ENCODE measurements around the gene NDUFAF8. TPM values are rescaled to one million over a fixed set of nuclear protein-coding genes. Genes with fewer than 3 reads are reported as not detected.

Gene NDUFAF8
- total RNA-seq, 6 experiments from 2014 or later: 15.7 to 35.9 (median 23.3) TPM

DNA sequence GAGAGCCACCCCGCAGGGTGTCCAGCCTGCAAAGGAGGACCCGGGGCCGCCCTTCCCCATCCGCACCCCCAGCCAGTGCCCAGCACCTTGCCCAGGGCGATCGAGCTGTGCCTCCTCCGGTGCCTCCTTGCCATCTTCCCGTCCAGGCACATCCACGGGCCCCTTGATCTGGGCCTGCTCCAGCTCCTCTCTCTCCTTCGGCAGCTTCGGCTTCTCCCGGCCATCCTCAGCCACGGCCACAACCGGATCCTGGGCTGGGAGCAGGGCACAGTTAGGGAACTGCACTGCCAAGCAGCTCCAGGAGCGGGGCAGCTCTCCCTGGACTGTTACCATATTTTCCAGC is 13.8 kb downstream of the NDUFAF8 start:
- no peak for DNase-seq
- no peaks in the 10 kb centered on the region for H3K9me3 ChIP-seq
- no peak overlapping the region for H3K27ac ChIP-seq
- intact Hi-C loops (cut with DNase I): loop anchor here (5.0 to 10.0 kb wide), 2 partner anchors 222 to 229 kb away; no protein-coding TSS in a partner anchor
- H3K4me1 ChIP-seq: peaks cover 0 to 22% (median 0%) of the 10 kb centered on the region in 4 donors
- ATAC-seq: no peak
- TF ChIP-seq POLR2A (IDR thresholded peaks at IDR 0.05): no peak
- TF ChIP-seq, protein P1, sequence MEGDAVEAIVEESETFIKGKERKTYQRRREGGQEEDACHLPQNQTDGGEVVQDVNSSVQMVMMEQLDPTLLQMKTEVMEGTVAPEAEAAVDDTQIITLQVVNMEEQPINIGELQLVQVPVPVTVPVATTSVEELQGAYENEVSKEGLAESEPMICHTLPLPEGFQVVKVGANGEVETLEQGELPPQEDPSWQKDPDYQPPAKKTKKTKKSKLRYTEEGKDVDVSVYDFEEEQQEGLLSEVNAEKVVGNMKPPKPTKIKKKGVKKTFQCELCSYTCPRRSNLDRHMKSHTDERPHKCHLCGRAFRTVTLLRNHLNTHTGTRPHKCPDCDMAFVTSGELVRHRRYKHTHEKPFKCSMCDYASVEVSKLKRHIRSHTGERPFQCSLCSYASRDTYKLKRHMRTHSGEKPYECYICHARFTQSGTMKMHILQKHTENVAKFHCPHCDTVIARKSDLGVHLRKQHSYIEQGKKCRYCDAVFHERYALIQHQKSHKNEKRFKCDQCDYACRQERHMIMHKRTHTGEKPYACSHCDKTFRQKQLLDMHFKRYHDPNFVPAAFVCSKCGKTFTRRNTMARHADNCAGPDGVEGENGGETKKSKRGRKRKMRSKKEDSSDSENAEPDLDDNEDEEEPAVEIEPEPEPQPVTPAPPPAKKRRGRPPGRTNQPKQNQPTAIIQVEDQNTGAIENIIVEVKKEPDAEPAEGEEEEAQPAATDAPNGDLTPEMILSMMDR (IDR thresholded peaks at IDR 0.05): no peak
- no peaks in the 10 kb centered on the region for H3K27me3 ChIP-seq
- H3K4me3 ChIP-seq: no peak overlapping the region
- H3K36me3 ChIP-seq: peaks cover 1 to 42% (median 5%) of the 10 kb centered on the region in 4 donors
- WGBS (ENCODE audit: insufficient coverage, low coverage, low lambda C conversion rate, missing lambda C conversion rate): 49% methylated on average over 9 of the region's 15 CpGs

DNA sequence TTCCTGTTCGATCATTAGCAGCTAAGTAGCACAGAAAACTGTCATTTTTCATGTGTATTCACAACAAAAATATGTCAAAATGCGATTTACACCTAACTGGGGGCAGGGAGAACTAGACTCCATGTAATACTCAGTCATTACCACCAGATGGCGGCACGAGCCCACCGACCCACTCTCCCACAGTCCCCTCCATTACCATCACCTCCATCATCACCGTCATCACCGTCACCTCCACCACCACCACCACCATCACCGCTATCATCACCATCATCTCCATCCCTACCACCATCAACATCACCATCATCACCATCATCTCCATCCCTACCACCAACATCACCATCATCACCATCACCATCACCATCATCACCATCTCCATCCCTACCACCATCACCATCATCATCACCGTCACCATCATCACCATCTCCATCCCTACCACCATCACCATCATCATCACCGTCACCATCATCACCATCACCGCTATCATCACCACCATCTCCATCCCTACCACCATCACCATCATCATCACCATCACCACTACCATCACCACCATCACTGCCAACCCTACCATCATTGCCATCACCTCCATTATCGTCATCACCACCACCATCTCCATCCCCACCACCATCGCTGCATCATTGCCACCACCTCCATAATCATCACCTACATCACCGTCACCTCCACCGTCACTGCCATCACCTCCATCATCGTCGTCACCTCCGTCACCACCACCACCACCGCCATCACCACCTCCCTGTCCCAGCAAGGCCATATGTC is 14.4 kb downstream of the NDUFAF8 start:
- no peak for DNase-seq
- TF ChIP-seq, protein P1 (IDR thresholded peaks at IDR 0.05): peak; percentile 64 to 80 (median 68)
- no peak for TF ChIP-seq POLR2A (IDR thresholded peaks at IDR 0.05)
- Histone ChIP-seq H3K36me3 (peaks cover 1 to 45% (median 5%) of the 10 kb centered on the region in 4 donors), H3K27me3 (no peaks in the 10 kb centered on the region), H3K9me3 (no peaks in the 10 kb centered on the region), H3K27ac (no peak overlapping the region), H3K4me3 (no peak overlapping the region), H3K4me1 (peaks cover 0 to 22% (median 0%) of the 10 kb centered on the region in 4 donors)
- 58% methylated on average over 19 of the region's 19 CpGs for WGBS (ENCODE audit: insufficient coverage, low coverage, low lambda C conversion rate, missing lambda C conversion rate)
- intact Hi-C loops (cut with DNase I): loop anchor here (5.0 to 10.0 kb wide), 2 partner anchors 221 to 229 kb away; no protein-coding TSS in a partner anchor
- peak; percentile 28 to 68 (median 42) for ATAC-seq

DNA sequence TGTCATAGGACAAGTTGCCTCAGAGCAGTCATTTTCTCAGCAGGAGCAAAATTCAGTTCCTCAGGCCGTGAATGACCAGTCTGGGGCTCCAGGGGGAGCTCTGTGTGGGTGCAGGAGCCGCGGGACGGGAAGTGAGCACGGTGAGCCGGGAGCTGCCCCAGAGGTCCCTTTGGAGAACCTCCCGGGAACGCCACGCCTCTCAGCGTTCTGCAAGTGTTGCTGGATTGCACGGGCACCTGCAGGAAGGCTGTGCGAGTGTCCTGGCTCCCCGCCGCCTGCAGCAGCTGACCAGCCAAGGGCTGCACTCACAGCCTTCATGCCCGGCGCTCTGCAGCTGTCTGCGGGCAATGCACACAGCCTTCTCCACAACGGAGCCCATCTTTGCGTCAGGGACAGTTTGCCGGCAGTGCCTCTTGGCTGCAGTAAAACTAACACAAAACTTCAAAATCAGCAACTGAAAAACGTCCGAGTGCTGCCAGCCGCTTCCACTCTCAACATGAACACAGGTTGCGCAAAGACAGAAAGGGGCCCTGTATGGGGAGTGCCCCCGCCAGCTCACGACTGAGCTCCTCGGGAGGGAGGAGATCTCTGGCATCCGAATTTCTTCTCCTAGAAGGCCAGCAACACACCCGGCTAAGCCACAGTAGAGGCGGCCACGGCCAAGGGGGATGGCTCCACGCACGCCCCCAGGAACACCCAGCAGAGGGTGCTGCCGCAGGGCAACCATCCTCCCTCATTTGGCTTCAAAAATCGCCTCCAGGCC is 16.0 kb downstream of the NDUFAF8 start:
- WGBS (ENCODE audit: insufficient coverage, low coverage, low lambda C conversion rate, missing lambda C conversion rate): 45% methylated on average over 4 of the region's 35 CpGs
- peak; percentile 59 to 88 (median 70) for ATAC-seq
- DNase-seq: peak; percentile 86 to 96 (median 87)
- Histone ChIP-seq H3K4me3 (no peak overlapping the region), H3K27me3 (no peaks in the 10 kb centered on the region), H3K4me1 (peaks cover 0 to 22% (median 0%) of the 10 kb centered on the region in 4 donors), H3K9me3 (no peaks in the 10 kb centered on the region), H3K27ac (peak overlapping the region in 1 of 3 donors; percentile 56), H3K36me3 (peaks cover 4 to 54% (median 12%) of the 10 kb centered on the region in 4 donors)
- TF ChIP-seq POLR2A (IDR thresholded peaks at IDR 0.05): no peak
- TF ChIP-seq, protein P1 (IDR thresholded peaks at IDR 0.05): peak; percentile 34 to 58 (median 48)
- intact Hi-C loops (cut with DNase I): loop anchor here (5.0 to 10.0 kb wide), 2 partner anchors 220 to 227 kb away; no protein-coding TSS in a partner anchor

DNA sequence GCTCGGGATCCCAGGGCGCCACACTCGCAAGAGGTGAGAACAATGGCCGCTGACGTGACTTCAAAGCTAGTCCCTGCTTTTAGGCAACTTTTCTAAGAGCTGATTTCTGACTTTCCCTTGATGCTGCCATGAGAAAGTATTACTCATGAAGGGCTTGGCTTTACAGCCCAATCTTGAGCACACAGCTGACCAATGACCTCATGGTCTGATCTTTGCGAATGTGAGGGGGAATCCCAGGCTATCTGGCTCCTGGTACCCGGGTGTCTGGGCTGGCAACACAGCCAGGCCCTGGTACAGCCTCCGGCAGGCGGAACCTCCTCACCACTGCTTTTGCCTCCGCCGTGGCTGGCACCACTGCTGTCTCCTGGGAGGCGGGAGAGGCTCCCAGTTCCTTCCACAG is 17.5 kb downstream of the NDUFAF8 start:
- TF ChIP-seq POLR2A (IDR thresholded peaks at IDR 0.05): no peak
- TF ChIP-seq, protein P1 (IDR thresholded peaks at IDR 0.05): no peak
- Histone ChIP-seq H3K4me3 (no peak overlapping the region), H3K27ac (peak overlapping the region in 1 of 3 donors; percentile 33), H3K4me1 (peaks cover 0 to 22% (median 0%) of the 10 kb centered on the region in 4 donors), H3K27me3 (no peaks in the 10 kb centered on the region), H3K36me3 (peaks cover 0 to 51% (median 17%) of the 10 kb centered on the region in 4 donors), H3K9me3 (no peaks in the 10 kb centered on the region)
- intact Hi-C loops (cut with DNase I): loop anchor here in 1 of 2 donors (10.0 kb wide), 1 partner anchor 218 kb away; no protein-coding TSS in a partner anchor
- 40% methylated on average over 1 of the region's 12 CpGs for WGBS (ENCODE audit: insufficient coverage, low coverage, low lambda C conversion rate, missing lambda C conversion rate)
- peak in 1 of 4 donors; percentile 29 for ATAC-seq
- no peak for DNase-seq
